ENCODE measurements around the gene GAS1. TPM values are rescaled to one million over a fixed set of nuclear protein-coding genes. Genes with fewer than 3 reads are reported as not detected.

The GAS1 gene, protein sequence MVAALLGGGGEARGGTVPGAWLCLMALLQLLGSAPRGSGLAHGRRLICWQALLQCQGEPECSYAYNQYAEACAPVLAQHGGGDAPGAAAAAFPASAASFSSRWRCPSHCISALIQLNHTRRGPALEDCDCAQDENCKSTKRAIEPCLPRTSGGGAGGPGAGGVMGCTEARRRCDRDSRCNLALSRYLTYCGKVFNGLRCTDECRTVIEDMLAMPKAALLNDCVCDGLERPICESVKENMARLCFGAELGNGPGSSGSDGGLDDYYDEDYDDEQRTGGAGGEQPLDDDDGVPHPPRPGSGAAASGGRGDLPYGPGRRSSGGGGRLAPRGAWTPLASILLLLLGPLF
- total RNA-seq (2022; extraction: Qiagen RNA extraction), result 0.05 to 0.15 TPM (median 0.11 TPM) in 5 replicates

DNA sequence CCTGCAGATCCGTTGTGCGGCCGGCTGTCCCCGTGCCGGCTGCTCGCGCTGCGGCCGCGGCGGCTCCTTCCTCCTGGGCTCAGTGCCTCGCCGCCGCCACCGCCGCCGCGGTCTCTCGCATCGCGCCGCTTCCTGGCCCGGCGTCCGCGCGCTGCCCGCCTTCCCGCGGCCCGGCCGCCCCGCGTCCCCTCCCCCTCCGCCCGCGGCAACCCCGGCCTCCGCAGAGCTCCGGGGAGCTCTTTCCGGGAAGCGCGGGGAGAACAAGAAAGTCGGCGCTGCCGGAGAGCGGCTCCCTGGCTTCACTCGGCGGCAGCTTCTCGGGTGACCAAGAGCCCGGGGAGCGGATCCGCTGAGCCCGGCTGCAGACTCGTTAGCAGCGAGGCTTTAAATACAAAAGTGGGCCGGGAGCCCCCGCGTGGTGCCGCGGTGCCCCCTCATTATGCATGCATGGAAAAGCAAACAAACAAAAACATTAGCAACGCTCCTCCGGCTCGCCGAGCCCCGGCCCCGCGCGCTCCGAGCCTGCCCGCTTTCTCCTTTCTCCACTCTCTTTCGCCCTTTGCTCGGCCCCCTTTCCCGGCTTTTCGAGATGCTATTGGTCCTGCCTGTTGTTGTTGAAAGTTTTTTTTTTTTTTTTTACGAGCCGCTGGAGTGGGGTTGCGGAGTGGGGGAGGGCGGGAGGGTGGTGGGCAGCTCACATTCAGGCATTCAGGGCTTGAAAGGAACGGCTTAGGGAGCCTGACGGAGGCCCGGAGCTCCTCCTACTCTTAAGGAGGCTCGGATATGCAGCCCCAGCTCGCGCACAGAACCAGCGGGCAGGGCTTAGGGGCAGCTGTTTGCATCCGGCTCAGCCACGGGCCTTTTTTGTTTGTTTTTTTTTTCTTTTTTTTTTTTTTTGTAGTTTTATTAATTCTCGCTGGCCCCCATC, at the start of gene GAS1:
GAS1 (minus strand) TSS at position 361 of the 928 bp plus-strand sequence. CDS start 727 bp downstream, outside the sequence.

Data from A549 treated with CORT108297 at 1 μM for 4 hours (cell line).